C4-2B (cell line): ENCODE measurements around the gene IRF9.

Experiments used
- ZFX ChIP-seq: fragments of 450-650 bp; IDR thresholded peaks from 2 replicates; pipeline ENCODE4 v1.6.1; 2017
- TF ChIP-seq, protein P1 (sequence below): fragments of 450-650 bp; conservative IDR thresholded peaks from 2 replicates; pipeline ENCODE4 v1.5.1; 2017; ENCODE audit warnings: mild to moderate bottlenecking

GRCh38 chr14:24150993-24151392, 10.1 kb upstream of the IRF9 start:
- TF ChIP-seq, protein P1, sequence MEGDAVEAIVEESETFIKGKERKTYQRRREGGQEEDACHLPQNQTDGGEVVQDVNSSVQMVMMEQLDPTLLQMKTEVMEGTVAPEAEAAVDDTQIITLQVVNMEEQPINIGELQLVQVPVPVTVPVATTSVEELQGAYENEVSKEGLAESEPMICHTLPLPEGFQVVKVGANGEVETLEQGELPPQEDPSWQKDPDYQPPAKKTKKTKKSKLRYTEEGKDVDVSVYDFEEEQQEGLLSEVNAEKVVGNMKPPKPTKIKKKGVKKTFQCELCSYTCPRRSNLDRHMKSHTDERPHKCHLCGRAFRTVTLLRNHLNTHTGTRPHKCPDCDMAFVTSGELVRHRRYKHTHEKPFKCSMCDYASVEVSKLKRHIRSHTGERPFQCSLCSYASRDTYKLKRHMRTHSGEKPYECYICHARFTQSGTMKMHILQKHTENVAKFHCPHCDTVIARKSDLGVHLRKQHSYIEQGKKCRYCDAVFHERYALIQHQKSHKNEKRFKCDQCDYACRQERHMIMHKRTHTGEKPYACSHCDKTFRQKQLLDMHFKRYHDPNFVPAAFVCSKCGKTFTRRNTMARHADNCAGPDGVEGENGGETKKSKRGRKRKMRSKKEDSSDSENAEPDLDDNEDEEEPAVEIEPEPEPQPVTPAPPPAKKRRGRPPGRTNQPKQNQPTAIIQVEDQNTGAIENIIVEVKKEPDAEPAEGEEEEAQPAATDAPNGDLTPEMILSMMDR: no peak
- no peak for TF ChIP-seq ZFX
